ENCODE results near the gene CMTM2.

- TF ChIP-seq CTCF (conservative IDR thresholded peaks at IDR 0.05; ENCODE audit: low read length) (no peak), EZH2phosphoT487 (IDR thresholded peaks at IDR 0.05; ENCODE audit: borderline replicate concordance) (no peak)
Measured at GRCh38 chr16:66637806-66638205, 58.5 kb downstream of the CMTM2 start.

Data from Loucy (cell line).